Keratinocyte (primary cell): ENCODE measurements around the gene TRAF5. TPM values are rescaled to one million over a fixed set of nuclear protein-coding genes. Genes with fewer than 3 reads are reported as not detected.
"Not testable (repeated sequence)": the region's sequence is repeated elsewhere in the genome, so short reads cannot be mapped to it uniquely, and the experiment has no call there.

ENCODE experiments used
- DNase-seq: peaks from one replicate; pipeline ENCODE4 v3.0.0-alpha.2; 2011; ENCODE audit warnings: low read depth, missing footprints, low spot score
- FAIRE-seq: peaks from 2 replicates; lab custom pipeline; 2011; peaks lifted over from hg19 to GRCh38; lab: Jason Lieb, UNC
- H2AFZ ChIP-seq: 2 replicates; pipeline ENCODE4 v1.6.0; 2012; ENCODE audit warnings: low read length, control low read depth, inconsistent platforms; ENCODE audit not compliant: control insufficient read depth
- H3K27ac ChIP-seq: 2 replicates; pipeline ENCODE4 v1.5.1; 2011; ENCODE audit warnings: low read length; ENCODE audit not compliant: control insufficient read depth, insufficient read depth
- H3K27me3 ChIP-seq: 3 replicates; pipeline ENCODE4 v1.6.0; 2011; ENCODE audit warnings: low read length; ENCODE audit not compliant: control insufficient read depth, insufficient read depth; ENCODE audit errors: extremely low read depth
- H3K36me3 ChIP-seq, 2 experiments: 2 replicates in 1 of 2; 3 replicates in 1 of 2; pipeline ENCODE4 v1.5.1; 2011; ENCODE audit warnings: low read length in 2 of 2, mild to moderate bottlenecking in 1 of 2; ENCODE audit not compliant: control insufficient read depth in 2 of 2, insufficient read depth in 2 of 2; ENCODE audit errors: extremely low read depth in 1 of 2
- H3K4me1 ChIP-seq: 3 replicates; pipeline ENCODE4 v1.5.1; 2011; ENCODE audit warnings: low read length; ENCODE audit not compliant: control insufficient read depth, insufficient read depth; ENCODE audit errors: extremely low read depth
- H3K4me2 ChIP-seq: 3 replicates; pipeline ENCODE4 v1.6.0; 2011; ENCODE audit warnings: low read depth, low read length; ENCODE audit not compliant: control insufficient read depth, insufficient read depth; ENCODE audit errors: extremely low read depth
- H3K4me3 ChIP-seq, 3 experiments: fragments of 200-600 bp in 1 of 3; sonication (generic) in 1 of 3; 2 replicates in 2 of 3; 3 replicates in 1 of 3; pipeline ENCODE4 v1.5.1; 2011 to 2016; ENCODE audit warnings: low read length in 3 of 3, mild to moderate bottlenecking in 3 of 3, control low read depth in 2 of 3, inconsistent platforms in 1 of 3, low read depth in 1 of 3, mixed read lengths in 1 of 3, mixed run types in 1 of 3, moderate library complexity in 1 of 3; ENCODE audit not compliant: control insufficient read depth in 2 of 3, insufficient read depth in 2 of 3; ENCODE audit errors: extremely low read depth in 1 of 3
- H3K79me2 ChIP-seq: 2 replicates; pipeline ENCODE4 v1.6.0; 2012; ENCODE audit warnings: low read length; ENCODE audit not compliant: control insufficient read depth, insufficient read depth
- H3K9ac ChIP-seq: 3 replicates; pipeline ENCODE4 v1.6.0; 2011; ENCODE audit warnings: low read length; ENCODE audit not compliant: control insufficient read depth, insufficient read depth; ENCODE audit errors: extremely low read depth
- H3K9me1 ChIP-seq: 3 replicates; pipeline ENCODE4 v1.6.0; 2011; ENCODE audit warnings: low read length; ENCODE audit not compliant: control insufficient read depth, insufficient read depth; ENCODE audit errors: extremely low read depth
- H3K9me3 ChIP-seq: 2 replicates; pipeline ENCODE4 v1.5.1; 2012; ENCODE audit warnings: low read depth, low read length; ENCODE audit not compliant: control insufficient read depth
- H4K20me1 ChIP-seq: 3 replicates; pipeline ENCODE4 v1.6.0; 2011; ENCODE audit warnings: low read length; ENCODE audit not compliant: control insufficient read depth, insufficient read depth; ENCODE audit errors: extremely low read depth
- EZH2 ChIP-seq: IDR thresholded peaks from one replicate; pipeline ENCODE4 v1.6.1; 2012; ENCODE audit warnings: inconsistent platforms, mild to moderate bottlenecking, low read length, moderate library complexity
- dilution Hi-C: fragments of 300-500 bp; cut with MboI; formaldehyde crosslinking; loops from one replicate; pipeline ENCODE4 v1.7.0; 2020; ENCODE audit warnings: low sequenced_read_pairs; ENCODE audit not compliant: extremely low pct_ligation_motif_present
- polyA plus RNA-seq, 5 experiments: library from polyadenylated mRNA; depleted of rRNA in 3 of 5; stranded (reverse) in 3 of 5; stranded (forward) in 1 of 5; unstranded in 1 of 5; fragments of >200 nt; gene quantifications; 1 replicate in 1 of 5; 2 replicates in 3 of 5; 3 replicates in 1 of 5; pipeline versions ENCODE4 v1.2.1 to v1.2.3, GENCODE V29; 2011 to 2012; ENCODE audit warnings: missing spikeins in 2 of 5, low read depth in 1 of 5, low replicate concordance in 1 of 5

TRAF5 gene
- polyA plus RNA-seq, 1 donor (not counting 4 experiments of a cell fraction or from before 2014, with no cell fraction given): 2.1 TPM

DNA sequence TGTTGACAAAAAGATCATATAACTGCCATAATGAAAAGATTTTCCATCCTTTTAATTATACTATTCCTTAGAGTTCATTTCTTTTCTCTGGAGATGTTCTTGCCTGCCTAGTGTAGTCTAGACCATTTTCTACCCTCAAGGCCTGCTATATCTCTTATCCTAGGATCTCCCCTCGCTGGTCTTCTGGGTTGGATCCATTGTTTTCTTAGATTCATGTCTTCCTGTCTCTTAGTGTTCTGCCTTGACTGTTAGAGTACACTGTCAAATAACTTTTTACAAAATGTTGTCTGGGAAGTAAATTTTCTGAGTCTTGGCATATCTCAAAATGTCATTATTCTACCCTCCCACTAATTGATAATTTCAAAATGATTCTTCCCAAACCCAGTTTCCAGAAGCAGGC is 66.6 kb downstream of the TRAF5 start:
- Histone ChIP-seq H3K9me1 (no peaks in the 10 kb centered on the region), H3K4me3 (no peak overlapping the region), H3K27me3 (no peaks in the 10 kb centered on the region), H3K4me2 (no peak overlapping the region), H3K79me2 (no peaks in the 10 kb centered on the region), H3K9ac (no peak overlapping the region), H3K36me3 (peaks cover 0 to 2% of the 10 kb centered on the region in 2 experiments), H4K20me1 (no peaks in the 10 kb centered on the region), H3K9me3 (no peaks in the 10 kb centered on the region), H3K27ac (no peak overlapping the region), H2AFZ (no peak overlapping the region), H3K4me1 (no peaks in the 10 kb centered on the region)
- dilution Hi-C loops: no loop called here
- TF ChIP-seq EZH2: no peak
- FAIRE-seq (no peak), DNase-seq (no peak)

DNA sequence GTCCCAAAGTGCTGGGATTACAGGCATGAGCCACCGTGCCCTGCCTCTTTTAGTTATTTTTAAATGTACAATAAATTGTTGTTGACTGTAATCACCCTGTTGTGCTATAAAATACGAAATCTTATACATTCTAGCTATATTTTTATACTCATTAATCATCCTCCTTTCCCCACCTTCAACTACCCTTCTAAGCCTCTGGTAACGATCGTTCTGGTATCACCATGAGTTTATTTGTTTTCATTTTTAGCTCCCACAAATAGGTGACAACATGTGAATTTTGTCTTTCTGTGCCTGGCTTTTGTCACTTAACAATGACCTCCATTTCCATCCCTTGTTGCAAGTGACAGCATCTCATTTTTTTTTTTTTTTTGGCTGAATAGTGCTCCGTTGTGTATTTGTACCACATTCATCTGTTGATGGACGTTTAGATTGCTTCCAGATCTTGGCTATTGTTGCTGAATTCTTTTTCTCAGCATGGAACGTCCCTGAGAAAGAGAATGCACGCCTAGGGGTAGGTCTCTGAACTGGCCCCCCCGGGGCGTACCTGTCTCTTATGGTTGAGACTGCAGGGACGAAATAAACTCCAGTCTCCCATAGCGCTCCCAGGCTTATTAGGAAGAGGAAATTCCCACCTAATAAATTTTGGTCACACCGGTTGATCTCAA is 71.8 kb downstream of the TRAF5 start:
- not testable (repeated sequence) for H4K20me1 ChIP-seq, H3K4me3 ChIP-seq
- peak; percentile 56 for FAIRE-seq

DNA sequence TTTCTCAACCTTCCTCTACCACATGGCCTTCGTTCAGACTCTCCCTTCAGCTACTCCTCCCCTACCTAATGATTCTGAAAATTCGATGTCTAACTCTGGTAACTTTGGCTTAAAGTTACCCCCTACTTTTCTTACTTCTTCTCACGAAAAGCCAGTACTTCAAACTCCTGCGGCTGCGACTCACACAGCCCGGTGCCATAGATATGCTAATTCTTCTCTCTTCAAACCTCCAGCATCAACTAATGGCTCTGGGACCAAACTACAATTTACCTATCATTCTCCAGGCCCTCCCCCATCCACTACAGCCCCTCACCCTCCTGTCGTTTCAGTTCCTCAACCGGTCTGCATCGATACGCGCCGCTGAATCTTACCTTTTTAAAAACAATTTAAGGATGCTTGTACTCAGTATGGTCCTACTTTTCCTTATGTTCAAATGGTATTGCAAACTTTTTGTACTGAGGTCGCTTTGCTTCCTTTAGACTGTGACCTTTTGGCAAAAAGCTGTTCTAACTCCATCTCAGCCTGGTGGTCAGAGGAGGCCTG is 73.3 kb downstream of the TRAF5 start:
- H3K4me1 ChIP-seq, H3K9me3 ChIP-seq, H3K9me1 ChIP-seq, H3K79me2 ChIP-seq, DNase-seq, H3K27ac ChIP-seq, H3K4me3 ChIP-seq, H3K36me3 ChIP-seq, H2AFZ ChIP-seq, FAIRE-seq, H3K27me3 ChIP-seq, H4K20me1 ChIP-seq, H3K9ac ChIP-seq, H3K4me2 ChIP-seq, dilution Hi-C loops: not testable (repeated sequence)

More for the DNA sequence above, 71.8 kb downstream of the TRAF5 start:
- DNase-seq, dilution Hi-C loops, H3K27ac ChIP-seq, H3K4me1 ChIP-seq, H3K36me3 ChIP-seq, H3K9me3 ChIP-seq, H3K9me1 ChIP-seq, H3K9ac ChIP-seq, H2AFZ ChIP-seq, H3K4me2 ChIP-seq, H3K27me3 ChIP-seq, H3K79me2 ChIP-seq: not testable (repeated sequence)

DNA sequence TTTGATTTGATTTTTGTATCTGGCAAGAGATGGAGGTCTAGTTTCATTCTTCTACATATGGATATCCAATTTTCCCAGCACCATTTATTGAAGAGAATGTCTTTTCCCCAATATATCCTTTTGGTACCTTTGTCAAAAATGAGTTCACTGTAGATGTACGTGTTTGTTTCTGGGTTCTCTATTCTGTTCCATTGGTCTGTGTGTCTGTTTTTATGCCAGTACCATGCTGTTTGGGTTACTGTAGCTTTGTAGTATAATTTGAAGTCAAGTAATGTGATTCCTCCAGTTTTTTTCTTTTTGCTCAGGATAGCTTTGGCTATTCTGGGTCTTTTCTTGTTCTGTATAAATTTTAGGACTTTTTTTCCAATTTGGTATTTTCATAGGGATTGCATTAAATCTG is 75.1 kb downstream of the TRAF5 start:
- dilution Hi-C loops, FAIRE-seq, H3K4me1 ChIP-seq: not testable (repeated sequence)

DNA sequence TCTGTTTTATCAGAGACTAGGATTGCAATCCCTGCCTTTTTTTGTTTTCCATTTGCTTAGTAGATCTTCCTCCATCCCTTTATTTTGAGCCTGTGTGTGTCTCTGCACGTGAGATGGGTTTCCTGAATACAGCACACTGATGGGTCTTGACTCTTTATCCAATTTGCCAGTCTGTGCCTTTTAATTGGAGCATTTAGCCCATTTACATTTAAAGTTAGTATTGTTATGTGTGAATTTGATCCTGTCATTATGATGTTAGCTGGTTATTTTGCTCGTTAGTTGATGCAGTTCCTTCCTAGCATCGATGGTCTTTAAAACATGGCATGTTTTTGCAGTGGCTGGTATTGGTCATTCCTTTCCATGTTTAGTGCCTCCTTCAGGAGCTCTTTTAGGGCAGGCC is 79.5 kb downstream of the TRAF5 start:
- dilution Hi-C loops, H3K4me3 ChIP-seq, H3K27ac ChIP-seq, H3K4me1 ChIP-seq, H2AFZ ChIP-seq, H3K9me1 ChIP-seq, H4K20me1 ChIP-seq, H3K36me3 ChIP-seq, H3K9ac ChIP-seq, FAIRE-seq, H3K9me3 ChIP-seq, H3K27me3 ChIP-seq, H3K79me2 ChIP-seq, DNase-seq, H3K4me2 ChIP-seq: not testable (repeated sequence)

More for the DNA sequence above, 75.1 kb downstream of the TRAF5 start:
- not testable (repeated sequence) for H4K20me1 ChIP-seq, H3K4me3 ChIP-seq, H3K27me3 ChIP-seq, H3K79me2 ChIP-seq, H3K9me1 ChIP-seq, H3K4me2 ChIP-seq, H3K27ac ChIP-seq, H2AFZ ChIP-seq, H3K9ac ChIP-seq, H3K36me3 ChIP-seq, H3K9me3 ChIP-seq, DNase-seq
